ENCODE results near the gene OR7C1.
A peak's percentile ranks its signal among the peaks of the same experiment; 100 is the strongest.
"Not testable (repeated sequence)": the region's sequence is repeated elsewhere in the genome, so short reads cannot be mapped to it uniquely, and the experiment has no call there.

OR7C1 gene

GRCh38 chr19:14835011-14835410, at the start of gene OR7C1, which contains the start of gene OR7A5:
Gene OR7C1, minus strand, starts transcription at chr19:14835185. Its CDS starts 35,049 bp downstream, at chr19:14800136.
Gene OR7A5, minus strand, starts transcription at chr19:14835185. Its CDS starts 6,944 bp downstream, at chr19:14828241.
- no peak for DNase-seq

- DNase-seq = peak; percentile 14
Observed at GRCh38 chr19:14871619-14872230, 36.7 kb upstream of the OR7C1 start.

- no peak for DNase-seq
Observed at GRCh38 chr19:14868497-14868896, 33.5 kb upstream of the OR7C1 start.

GRCh38 chr19:14848822-14849221, 13.8 kb upstream of the OR7C1 start, which contains the start of gene OR7A10:
Gene OR7A10, minus strand, starts transcription at chr19:14848922. Its CDS starts 7,045 bp downstream, at chr19:14841877.
- DNase-seq = no peak

GRCh38 chr19:14843578-14843977, 8.6 kb upstream of the OR7C1 start:
- DNase-seq = no peak

- no peak for DNase-seq
Observed at GRCh38 chr19:14843169-14843568, 8.2 kb upstream of the OR7C1 start.

- no peak for DNase-seq
Observed at GRCh38 chr19:14840206-14840605, 5.2 kb upstream of the OR7C1 start.

GRCh38 chr19:14837391-14837790, 2.4 kb upstream of the OR7C1 start:
- no peak for DNase-seq

GRCh38 chr19:14830702-14831101, 4.3 kb downstream of the OR7C1 start:
- no peak for DNase-seq

- no peak for DNase-seq
Observed at GRCh38 chr19:14826006-14826405, 9.0 kb downstream of the OR7C1 start.

- DNase-seq = no peak
Observed at GRCh38 chr19:14821937-14822336, 13.0 kb downstream of the OR7C1 start.

- DNase-seq = no peak
Observed at GRCh38 chr19:14818588-14818987, 16.4 kb downstream of the OR7C1 start.

- DNase-seq = no peak
Observed at GRCh38 chr19:14817052-14817451, 17.9 kb downstream of the OR7C1 start.

GRCh38 chr19:14814982-14815652, 19.9 kb downstream of the OR7C1 start:
- no peak for DNase-seq

- no peak for DNase-seq
Observed at GRCh38 chr19:14809272-14810057, 25.5 kb downstream of the OR7C1 start.

- DNase-seq = no peak
Observed at GRCh38 chr19:14804765-14805164, 30.2 kb downstream of the OR7C1 start.

GRCh38 chr19:14798760-14799159, 36.2 kb downstream of the OR7C1 start:
- DNase-seq = no peak

- DNase-seq = no peak
Observed at GRCh38 chr19:14796021-14796420, 39.0 kb downstream of the OR7C1 start.

- peak; percentile 12 for DNase-seq
Observed at GRCh38 chr19:14795078-14795721, 39.8 kb downstream of the OR7C1 start.

GRCh38 chr19:14792250-14792649, 42.7 kb downstream of the OR7C1 start:
- DNase-seq = not testable (repeated sequence)

GRCh38 chr19:14786421-14786851, 48.5 kb downstream of the OR7C1 start:
- DNase-seq = peak; percentile 23

- peak; percentile 52 for DNase-seq
Observed at GRCh38 chr19:14785102-14785793, 49.7 kb downstream of the OR7C1 start.

Measured in activated CD4-positive, alpha-beta T cell treated with anti-CD3 and anti-CD28 coated beads, Interleukin-10, Interleukin-2, amounts not matched to agents 100 ng/mL and 50 ng/mL, durations not matched to agents 16 hours and 8 hours (primary cell).